Measurements from ENCODE around the gene RHBG.
"Not testable (repeated sequence)": the region's sequence is repeated elsewhere in the genome, so short reads cannot be mapped to it uniquely, and the experiment has no call there.

Gene RHBG, protein sequence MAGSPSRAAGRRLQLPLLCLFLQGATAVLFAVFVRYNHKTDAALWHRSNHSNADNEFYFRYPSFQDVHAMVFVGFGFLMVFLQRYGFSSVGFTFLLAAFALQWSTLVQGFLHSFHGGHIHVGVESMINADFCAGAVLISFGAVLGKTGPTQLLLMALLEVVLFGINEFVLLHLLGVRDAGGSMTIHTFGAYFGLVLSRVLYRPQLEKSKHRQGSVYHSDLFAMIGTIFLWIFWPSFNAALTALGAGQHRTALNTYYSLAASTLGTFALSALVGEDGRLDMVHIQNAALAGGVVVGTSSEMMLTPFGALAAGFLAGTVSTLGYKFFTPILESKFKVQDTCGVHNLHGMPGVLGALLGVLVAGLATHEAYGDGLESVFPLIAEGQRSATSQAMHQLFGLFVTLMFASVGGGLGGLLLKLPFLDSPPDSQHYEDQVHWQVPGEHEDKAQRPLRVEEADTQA

DNA sequence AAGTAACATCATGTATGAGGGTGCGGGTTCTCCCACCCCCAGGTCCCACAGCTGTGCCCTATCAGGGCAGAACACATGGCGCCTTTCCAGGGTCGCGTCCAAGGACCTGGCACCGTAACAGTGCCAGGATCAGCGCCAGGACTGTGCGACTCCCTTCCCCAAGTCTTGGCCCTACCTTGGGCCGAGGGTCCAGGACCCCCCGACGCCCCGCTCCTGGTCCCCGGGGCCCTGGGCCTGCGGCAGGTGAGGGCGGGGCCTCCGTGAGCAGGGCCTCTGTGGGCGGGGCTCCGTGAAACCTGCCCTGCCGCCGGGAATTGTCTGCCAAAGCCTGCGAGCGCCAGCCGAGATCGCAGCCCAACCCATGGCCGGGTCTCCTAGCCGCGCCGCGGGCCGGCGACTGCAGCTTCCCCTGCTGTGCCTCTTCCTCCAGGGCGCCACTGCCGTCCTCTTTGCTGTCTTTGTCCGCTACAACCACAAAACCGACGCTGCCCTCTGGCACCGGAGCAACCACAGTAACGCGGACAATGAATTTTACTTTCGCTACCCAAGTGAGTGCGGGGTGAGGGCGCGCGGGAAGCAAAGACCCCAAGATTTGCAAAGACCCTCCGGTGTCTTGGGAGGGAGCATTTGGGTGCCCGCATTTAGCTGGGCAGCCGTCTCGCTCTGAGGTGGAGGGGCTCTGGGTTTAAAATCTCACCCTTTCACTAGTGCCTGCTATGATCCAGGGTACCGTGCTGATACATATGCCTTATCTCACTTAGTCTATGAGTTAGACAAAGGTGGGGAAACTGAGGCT, at the start of gene RHBG:
RHBG (plus strand) TSS at position 323 of the 796 bp plus-strand sequence; CDS start at position 362, 39 bp downstream.
- no peak for DNase-seq

DNA sequence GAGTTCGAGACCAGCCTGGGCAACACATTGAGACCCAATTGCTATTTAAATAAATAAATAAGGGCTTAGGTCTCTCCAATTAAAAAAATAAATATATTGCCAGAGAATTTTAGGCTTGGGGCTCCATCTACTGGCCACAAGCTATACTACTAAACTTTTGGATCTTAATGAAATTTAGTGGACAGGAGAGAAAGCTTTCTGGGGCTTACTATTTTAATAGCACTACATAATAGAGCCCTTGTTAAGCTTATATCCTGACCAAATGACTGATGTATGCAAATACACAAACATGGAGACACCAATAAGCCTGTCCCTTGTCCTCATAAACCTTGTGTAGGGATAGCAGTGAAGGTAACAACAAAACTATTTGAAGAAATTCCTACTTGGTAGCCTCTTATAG, 49.3 kb upstream of the RHBG start:
- peak; percentile 50 for DNase-seq

DNA sequence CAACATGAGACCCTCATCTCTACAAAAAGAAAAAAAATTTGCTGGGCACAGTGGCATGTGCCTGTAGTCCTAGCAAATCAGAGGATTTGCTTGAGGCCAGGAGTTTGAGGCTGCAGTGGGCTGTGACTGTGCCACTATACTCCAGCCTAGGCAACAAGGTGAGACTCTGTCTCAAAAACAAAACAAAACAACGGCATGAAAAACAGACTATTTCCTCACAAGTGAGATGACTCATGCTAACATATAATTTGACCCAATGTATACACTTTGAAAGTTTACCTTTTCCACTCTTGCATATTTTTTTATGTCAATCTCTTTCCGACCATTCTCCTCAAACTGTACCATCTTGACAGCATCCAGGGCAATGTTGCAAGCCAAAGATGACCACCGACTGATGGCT, 48.5 kb upstream of the RHBG start:
- DNase-seq = no peak

DNA sequence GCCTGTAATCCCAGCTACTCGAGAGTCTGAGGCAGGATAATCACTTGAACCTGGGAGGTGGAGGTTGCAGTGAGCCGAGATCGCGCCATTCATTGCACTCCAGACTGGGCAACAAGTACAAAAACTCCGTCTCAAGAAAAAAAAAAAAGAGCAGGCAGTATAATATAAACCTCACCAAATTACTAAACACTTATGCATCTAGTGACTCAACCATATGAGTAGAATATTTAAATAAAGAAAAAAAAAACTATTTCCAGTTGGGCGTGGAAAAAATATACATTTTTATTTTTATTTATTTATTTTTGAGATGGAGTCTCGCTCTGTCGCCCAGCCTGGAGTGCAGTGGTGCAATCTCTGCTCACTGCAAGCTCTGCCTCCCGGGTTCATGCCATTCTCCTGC, 45.8 kb upstream of the RHBG start:
- not testable (repeated sequence) for DNase-seq

DNA sequence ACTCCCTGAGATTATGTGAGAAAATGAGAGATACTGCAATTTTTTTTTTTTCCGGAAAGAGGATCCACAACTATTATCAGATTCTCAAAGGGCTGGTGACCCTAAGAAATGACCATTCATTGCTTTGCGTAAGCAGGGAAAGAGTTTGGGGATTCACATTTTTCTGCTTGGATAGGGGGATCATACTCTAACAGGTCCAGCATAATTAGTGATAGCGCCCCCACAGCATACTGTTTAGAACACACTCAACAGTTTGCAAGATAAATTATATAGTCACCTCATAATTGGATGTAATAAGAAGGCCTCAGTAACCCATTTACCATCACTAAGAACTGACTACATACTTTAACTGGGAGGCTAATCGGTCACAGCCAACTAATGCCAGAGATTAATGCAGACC, 32.8 kb upstream of the RHBG start:
- DNase-seq = no peak

DNA sequence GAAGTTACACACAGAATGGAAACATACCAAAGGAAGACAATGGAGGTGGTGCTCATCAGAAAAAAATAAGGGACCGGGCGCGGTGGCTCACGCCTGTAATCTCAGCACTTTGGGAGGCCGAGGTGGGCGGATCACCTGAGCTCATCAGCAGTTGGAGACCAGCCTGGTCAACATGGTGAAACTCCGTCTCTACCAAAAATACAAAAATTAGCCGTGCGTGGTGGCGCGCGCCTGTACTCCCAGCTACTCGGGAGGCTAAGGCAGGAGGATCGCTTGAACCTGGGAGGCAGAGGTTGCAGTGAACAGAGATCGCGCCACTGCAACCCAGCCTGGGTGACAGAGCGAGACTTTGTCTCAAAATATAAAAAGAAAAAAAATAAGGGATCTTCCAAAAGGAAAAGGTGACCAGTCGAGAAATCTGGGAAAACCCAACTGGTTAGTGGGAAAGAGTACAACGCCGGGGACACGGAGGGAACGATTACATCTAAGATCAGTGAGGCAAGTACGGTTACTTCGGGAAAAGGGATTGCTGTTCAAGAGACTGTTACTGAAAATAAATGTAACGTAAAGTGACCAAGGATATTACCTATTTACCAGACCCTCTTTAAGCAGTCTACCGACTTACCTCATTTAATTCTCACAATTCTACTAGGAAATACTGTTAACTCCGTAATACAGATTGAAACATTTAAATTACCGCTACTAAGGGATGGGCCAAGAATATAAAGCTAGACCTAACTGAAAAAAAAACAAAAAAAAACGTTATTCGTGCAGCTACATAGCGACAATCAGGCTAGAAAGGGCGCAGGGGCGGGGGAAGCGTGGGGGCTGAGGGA, 31.7 kb upstream of the RHBG start:
- no peak for DNase-seq

DNA sequence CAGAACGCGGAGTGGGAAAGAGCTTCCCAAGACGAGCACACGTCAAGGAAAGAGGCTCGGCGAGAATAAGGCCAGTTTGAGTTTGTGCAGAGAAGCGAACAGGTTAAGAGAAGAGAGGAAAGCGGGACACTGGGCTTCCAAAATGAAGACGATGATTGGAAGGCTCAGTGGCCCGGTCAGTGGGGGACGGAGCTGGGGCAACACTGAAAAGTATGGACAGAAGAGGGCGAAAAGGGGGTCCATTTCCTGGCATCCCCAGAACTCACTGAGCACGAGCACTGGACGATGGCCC, 31.2 kb upstream of the RHBG start:
- DNase-seq = peak; percentile 81

DNA sequence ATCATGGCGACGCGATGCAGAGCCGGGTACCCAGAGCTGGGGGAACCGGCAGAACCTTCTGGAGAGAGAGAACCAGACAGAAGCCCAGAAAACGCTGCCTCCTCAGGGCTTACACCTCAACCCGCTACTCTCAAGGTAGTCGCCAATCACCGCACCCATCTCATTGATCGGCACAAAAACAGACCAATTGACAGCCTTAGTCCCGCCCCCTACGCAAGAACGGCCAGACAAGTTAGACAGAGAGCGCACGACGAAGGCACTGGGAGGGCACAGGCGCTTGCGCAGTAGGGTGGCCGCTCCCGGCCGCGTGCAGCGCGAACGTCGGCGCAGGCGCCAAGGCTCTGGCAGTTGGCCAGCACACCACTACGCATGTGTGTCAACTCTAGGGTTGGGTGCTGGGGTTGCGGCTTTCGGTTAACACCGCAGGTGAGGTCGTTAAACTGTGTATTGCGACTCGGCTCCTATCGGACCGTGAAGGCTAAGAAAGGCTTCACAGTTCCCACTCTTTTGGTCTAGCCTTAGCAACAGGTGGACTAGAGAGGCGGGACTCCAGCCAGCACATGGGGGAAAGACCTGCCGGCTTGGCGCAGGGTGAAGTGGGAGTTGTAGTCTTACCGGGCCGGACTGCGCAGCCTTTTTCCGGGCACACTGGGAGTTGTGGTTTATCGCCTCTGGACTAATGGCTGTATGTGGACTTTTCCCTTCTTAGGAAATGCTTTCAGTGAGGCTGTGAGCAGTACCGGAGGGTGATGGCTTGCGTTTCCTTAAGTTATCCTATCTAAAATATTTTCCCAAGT, 30.6 kb upstream of the RHBG start, which contains the start of the genes CCT3 and TSACC:
CCT3 (minus strand) TSS at position 113 of the 797 bp plus-strand sequence; CDS start at position 5, 108 bp downstream.
TSACC (plus strand) TSS at position 347 of the 797 bp plus-strand sequence. CDS start 1,232 bp downstream, outside the sequence.
- DNase-seq = peak; percentile 100

DNA sequence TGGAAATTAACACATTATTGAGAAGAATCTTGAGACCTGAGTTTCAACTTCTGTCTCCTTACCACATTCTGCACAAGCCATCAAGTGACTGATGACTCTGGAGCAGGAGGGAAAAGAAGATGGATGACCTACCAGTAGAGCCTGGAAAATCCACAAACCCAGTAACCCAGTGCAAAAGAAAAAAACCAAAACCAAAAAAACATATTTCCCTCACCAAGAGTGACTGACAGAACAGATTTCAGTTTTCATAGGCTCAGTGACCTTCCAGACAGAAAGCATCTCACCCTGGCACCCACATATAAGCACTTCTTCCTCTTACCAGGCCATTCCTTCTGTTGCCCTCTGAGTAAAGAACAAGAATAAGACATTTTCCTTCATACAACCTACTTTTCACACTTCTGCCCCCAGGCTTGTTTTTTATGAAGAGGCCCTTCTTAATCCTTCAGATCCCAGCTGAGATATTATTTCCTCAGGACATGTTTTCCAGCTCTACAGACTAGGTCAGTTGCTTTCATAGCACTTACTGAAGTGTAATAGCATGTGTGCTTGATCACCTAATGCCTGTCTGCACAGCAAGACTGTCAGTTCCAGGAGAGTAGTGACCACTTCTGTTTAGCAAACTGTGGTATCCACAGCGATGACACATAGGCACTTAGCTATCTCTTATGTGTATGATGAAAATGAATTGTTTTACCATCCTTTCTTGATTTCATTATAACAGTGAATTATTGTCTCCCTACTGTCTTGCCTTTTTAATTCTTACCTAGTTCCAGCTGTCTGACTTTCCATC, 26.6 kb upstream of the RHBG start:
- DNase-seq = no peak

DNA sequence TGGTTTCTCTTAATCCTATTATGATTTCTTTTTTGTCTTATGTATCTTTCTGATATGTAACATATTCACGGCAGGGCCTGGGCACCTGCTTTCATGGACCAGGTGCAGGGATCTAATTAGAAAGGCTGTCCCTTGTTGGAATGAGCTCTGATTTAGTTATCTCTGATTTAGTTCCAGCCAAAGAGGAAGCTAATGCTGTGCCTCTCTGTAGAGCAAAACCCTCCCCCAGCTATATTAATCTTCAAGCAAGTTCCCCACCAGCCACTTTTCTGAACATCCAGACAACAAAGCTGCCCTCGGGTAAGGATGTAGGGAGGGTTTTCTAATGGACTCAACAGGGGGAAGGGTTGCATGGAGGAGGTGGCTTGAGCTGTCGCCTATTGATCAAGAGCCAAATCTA, 24.6 kb upstream of the RHBG start:
- no peak for DNase-seq

DNA sequence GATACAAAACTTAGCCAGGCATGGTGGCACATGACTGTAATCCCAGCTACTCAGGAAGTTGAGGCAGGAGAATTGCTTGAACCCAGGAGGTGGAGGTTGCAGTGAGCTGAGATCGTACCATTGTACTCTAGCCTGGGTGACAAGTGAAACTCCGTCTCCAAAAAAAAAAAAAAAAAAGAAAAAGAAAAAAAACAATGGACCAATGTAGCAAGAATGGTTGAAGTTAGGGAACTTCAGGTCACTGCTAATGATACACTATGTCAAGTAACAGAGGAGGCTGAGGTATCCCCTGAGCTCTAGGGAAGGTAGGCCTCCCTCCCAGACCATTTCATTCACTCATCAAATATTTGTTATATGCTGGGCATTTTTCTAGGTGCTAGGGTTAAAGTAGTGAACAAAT, 23.0 kb upstream of the RHBG start:
- not testable (repeated sequence) for DNase-seq

DNA sequence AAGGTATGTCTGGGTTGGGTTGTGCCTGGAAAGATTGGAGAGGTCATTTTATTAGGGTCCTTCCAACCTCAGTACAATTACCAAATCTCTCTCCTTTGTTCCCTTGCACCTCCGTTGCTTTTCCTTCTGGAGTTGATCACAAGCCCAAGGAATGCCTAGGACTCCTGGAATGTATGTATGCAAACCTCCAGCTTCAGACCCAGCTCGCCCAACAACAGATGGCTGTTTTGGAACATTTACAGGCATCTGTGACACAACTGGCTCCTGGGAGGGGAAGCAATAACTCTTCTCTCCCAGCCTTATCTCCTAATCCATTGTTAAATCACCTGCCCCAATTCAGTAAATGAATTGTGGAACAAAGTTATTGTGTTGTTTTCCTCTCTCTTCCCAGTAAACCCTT, 22.4 kb upstream of the RHBG start:
- DNase-seq = no peak

DNA sequence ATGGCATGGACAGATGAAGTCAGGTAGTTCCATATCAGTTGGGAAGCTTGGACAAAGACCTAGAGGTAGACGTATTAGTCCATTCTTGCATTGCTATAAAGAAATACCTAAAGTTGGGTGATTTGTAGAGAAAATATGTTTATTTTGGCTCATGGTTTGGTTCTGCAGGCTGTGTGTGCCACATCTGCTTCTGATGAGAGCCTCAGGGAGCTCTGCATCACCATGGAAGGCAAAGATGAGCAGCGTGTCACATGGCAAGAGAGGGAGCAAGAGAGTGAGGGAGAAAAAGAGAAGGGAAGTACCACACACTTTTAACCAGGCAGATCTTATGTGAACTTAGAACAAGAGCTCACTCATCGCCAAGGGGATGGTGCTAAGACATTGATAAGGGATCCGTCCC, 21.7 kb upstream of the RHBG start:
- DNase-seq = no peak

DNA sequence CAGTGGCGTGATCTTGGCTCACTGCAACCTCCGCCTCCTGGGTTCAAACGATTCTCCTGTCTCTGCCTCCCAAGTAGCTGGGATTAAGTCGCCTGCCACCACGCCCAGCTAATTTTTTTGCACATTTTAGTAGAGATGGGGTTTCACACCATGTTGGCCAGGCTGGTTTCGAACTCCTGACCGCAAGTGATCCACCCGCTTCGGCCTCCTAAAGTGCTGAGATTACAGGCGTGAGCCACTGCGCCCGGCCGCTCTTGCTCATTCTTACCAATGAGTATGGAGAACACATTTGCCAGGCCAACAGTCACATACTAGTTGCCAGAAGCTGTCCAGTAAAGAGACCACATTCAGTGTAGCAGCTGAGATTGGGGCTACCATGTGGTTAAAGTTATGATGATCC, 16.5 kb upstream of the RHBG start:
- not testable (repeated sequence) for DNase-seq

DNA sequence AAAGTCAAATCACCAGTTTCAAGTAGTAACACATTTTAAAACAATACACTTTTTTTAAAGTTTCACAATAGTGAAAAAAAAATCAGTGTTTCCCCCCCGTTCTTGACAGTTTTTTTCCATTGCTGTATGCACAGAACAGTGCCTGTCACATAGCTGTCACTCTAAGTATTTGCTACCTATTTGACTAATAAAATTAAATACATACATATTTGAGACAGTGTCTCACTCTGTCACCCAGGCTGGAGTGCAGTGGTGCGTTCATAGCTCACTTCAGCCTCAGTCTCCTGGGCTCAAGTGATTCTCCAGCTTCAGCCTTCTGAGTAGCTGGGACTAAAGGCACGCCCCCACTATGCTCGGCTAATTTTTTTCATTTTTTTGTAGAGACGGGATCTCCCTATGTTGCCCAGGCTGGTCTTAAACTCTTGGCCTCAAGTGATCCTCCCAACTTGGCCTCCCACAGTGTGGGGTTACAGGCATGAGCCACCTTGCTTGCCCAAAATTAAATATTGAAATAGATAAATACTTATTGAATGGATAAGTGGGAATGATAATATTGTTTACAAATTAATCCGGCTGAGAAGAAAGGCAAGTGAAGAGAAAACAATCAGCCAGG, 12.6 kb upstream of the RHBG start:
- DNase-seq = no peak

DNA sequence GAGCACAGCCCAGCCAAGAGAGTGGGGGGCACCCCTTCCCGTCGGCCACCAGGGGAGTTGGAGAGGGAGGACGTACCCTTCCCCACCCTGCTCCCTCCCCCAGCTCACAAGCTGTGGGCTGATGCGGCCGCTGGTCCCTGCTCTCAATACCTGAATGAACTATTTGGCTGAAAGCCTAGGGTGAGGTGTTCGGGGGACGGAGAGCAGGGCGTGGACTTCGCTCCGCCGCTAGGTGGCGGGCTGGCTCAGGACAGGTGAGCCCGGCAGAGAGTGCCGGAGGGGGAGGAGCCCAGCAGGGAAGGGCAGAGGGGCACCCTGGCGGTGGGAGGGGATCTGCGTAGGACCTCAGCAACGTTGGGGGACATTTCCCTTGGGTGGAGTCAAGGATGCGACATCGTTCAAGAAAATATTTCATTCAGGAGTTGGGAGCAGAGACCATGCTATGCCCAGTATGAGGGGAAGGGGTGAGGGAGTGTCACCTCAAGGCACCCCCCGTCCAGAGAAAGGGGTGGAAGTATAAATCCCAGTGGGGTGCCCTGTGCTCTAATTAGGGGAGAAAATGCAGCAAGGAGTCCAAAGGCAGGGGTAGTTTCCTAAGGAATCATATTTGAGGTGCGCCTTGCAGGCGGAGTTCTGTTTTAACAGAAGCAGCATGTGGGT, 12.0 kb upstream of the RHBG start:
- peak; percentile 100 for DNase-seq

DNA sequence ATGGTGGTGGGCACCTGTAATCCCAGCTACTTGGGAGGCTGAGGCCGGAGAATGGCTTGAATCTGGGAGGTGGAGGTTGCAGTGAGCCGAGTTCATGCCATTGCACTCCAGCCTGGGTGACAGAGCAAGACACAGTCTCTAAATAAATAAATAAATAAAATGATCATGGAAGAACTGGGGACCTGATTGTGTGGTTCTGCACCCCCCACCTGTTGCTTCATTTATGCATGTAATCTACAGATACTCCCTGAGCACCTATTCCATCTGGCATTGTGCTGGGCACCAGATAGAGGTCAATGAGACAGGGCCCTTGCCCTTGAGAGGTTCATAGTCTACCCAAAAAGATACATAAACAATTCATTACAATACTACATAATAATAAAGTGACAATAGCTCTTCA, 11.0 kb upstream of the RHBG start:
- no peak for DNase-seq

DNA sequence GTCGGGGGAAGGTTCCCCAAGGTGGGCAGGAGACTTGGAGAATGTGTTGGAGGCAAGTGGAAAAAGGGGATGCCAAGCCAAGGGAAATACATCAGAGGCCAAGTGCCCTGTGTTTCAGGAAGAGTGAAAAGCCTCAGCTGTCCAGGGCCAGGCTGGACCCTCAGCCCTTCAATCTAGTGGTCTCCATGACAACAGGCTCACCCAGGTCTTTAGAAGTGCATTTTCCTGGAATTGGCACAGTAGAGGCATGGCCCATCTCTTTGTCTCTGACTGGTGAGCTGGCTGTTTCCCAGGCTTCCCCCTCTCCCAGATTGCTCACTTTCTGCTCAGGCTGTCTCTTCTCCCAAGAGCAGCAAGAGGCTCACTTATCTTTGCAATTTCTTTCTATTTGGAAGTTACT, 10.4 kb upstream of the RHBG start:
- no peak for DNase-seq

DNA sequence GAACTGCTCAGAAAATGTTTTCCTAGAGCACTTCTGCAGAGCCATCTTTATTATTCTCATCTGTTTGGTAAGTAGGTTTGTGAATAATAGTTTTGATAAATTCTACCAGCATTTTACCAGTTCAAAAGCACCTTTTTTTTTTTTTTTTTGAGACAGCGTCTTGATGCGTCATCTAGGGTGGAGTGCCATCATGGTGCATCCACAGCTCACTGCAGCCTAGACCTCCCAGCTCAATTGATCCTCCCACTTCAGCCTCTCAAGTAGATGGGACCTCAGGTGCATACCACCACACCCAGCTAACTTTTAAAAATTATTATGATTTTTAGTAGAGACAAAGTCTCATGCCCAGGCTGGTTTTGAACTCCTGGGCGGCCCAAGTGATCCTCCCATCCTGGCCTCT, 9.8 kb upstream of the RHBG start:
- DNase-seq = no peak

DNA sequence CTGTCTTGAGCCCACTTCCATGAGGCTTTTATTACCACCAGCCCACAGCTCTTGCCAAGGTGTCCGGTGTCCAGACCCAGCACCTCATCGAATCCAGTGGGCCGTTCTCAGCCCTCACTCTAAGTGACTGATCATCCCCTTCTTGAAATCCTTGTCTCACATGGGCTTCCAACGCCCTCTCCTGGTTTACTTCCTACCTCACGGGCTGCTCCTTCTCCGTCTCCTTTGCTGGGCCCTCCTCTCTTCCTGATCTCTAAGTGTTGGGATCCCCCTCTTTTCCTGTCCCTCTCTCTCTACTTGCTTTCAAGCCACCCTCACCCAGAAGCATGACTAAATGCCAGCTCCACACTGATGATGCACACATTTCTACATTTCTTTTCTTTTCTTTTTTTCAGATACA, 9.0 kb upstream of the RHBG start:
- no peak for DNase-seq

Measured in NCI-H345 (cell line).